GM20000 (cell line): ENCODE measurements around the gene ABHD4.

Experiments used
- DNase-seq: peaks from one replicate; pipeline ENCODE4 v3.0.0; 2012; ENCODE audit warnings: low spot score
- TF ChIP-seq, protein P1 (sequence below): IDR thresholded peaks from 2 replicates; pipeline ENCODE4 v1.5.1; 2012; ENCODE audit warnings: mild to moderate bottlenecking, control low read depth; ENCODE audit errors: extremely low read depth, missing control alignments

Gene ABHD4

GRCh38 chr14:22558221-22558913 is 39.7 kb upstream of the ABHD4 start:
- no peak for DNase-seq

GRCh38 chr14:22559041-22559440 is 39.1 kb upstream of the ABHD4 start:
- no peak for DNase-seq
- TF ChIP-seq, protein P1, sequence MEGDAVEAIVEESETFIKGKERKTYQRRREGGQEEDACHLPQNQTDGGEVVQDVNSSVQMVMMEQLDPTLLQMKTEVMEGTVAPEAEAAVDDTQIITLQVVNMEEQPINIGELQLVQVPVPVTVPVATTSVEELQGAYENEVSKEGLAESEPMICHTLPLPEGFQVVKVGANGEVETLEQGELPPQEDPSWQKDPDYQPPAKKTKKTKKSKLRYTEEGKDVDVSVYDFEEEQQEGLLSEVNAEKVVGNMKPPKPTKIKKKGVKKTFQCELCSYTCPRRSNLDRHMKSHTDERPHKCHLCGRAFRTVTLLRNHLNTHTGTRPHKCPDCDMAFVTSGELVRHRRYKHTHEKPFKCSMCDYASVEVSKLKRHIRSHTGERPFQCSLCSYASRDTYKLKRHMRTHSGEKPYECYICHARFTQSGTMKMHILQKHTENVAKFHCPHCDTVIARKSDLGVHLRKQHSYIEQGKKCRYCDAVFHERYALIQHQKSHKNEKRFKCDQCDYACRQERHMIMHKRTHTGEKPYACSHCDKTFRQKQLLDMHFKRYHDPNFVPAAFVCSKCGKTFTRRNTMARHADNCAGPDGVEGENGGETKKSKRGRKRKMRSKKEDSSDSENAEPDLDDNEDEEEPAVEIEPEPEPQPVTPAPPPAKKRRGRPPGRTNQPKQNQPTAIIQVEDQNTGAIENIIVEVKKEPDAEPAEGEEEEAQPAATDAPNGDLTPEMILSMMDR: no peak

More at GRCh38 chr14:22558221-22558913, 39.7 kb upstream of the ABHD4 start:
- TF ChIP-seq, protein P1: no peak

DNA sequence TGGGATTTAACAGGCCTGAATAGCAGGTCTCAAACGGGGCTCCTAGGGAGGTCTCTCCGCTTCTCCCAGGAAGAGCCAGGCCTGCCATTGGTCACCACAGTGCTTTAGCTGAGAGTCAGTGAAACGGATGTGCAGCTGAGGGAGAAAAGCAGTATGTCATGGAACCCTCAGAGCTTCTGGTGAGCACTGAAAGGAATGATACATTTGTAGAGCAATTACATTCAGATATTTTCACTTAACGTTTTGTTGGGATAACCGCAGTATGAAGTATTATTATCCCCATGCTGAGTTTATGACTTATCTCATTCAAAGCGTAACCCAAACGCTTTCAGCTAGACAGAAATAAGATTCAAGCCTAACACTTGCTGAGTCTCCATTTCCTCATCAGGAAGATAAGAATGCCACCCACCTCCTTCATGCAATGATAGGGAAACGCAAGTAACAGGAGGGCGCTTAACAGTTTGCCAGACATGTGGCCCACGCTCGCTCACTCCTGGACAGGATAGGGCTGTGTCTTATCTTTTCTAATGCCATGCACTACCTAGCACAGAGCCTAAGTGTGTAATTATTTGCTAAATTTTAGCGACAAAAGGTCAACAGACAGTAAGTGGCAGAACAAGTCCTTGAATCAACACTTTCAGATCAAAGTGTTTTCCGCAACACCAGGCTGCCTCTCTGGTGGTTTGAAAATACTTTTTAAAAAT is 37.3 kb upstream of the ABHD4 start:
- DNase-seq: no peak
- TF ChIP-seq, protein P1: no peak

DNA sequence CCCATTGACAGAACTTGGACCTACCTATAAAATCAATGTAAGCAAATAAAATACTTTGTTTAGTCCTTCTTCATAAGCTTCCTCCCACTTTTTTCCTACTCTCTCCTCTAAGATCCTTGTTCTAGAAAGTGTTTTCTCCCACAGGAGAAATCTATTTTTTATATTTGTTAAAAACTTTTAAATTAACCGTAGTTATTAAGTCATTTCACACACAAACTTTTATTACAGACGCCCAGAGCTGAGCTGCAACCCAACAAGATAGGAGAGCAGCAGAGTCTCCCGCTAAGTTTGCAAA is 36.8 kb upstream of the ABHD4 start:
- no peak for DNase-seq
- TF ChIP-seq, protein P1: no peak

- peak; percentile 39 for DNase-seq
- TF ChIP-seq, protein P1: no peak
Measured at GRCh38 chr14:22561661-22562579, 36.2 kb upstream of the ABHD4 start.

GRCh38 chr14:22563987-22564386 is 34.1 kb upstream of the ABHD4 start:
- DNase-seq: no peak
- TF ChIP-seq, protein P1: no peak

DNA sequence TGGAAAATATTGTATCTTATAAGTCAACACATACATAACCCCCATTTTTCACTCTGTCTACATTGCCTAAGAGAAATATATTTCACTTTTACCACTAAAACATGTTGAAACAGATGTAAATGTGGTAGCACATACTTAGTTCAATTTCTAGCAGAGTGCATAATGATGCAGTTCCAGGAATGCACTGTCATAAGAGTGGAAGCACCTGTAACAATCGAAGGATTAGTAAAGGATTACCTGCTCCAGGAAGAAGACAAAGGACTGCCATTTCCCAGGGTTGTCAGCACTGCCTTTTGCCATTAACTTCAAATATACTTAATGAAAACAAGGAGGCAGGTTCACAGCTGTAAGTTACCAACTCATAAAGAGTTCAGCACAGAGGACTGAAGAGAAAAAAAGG is 33.6 kb upstream of the ABHD4 start:
- DNase-seq: no peak
- TF ChIP-seq, protein P1: no peak
